Astrocyte of the spinal cord (primary cell): ENCODE data around the gene FCN2.

Source experiments
- DNase-seq: peaks from one replicate; pipeline ENCODE4 v3.0.0; 2011; ENCODE audit warnings: low read depth, low spot score
- H3K4me3 ChIP-seq: 2 replicates; pipeline ENCODE4 v1.5.1; 2011; ENCODE audit warnings: low read depth, mild to moderate bottlenecking, low read length, moderate library complexity
- in situ Hi-C: cut with HindIII; loops from 2 replicates; pipeline ENCODE4 v1.10.0; 2017; ENCODE audit warnings: low sequenced_read_pairs
- TF ChIP-seq, protein P1 (sequence below): IDR thresholded peaks from 2 replicates; pipeline ENCODE4 v1.5.1; 2012; ENCODE audit warnings: low read depth, mild to moderate bottlenecking, low read length, inconsistent platforms

Gene FCN2

DNA sequence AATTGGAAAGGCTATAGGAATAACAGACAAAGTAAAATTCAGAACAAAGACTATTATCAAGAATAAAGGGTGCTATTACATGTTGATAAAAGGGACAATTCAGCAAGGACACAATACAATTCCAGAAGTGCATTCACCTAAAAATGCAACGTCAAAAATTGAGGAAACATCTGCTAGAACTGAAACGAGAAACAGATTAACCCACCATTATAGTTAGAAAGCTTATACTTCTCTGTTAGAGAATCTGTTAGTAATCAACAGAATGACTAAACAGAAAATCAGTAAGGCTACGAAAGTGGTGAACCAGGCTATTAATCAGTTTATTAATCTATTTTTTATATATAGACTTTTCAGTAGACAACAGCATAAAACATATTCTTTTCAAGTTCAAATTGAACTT lies 22.3 kb downstream of the FCN2 start:
- TF ChIP-seq, protein P1, sequence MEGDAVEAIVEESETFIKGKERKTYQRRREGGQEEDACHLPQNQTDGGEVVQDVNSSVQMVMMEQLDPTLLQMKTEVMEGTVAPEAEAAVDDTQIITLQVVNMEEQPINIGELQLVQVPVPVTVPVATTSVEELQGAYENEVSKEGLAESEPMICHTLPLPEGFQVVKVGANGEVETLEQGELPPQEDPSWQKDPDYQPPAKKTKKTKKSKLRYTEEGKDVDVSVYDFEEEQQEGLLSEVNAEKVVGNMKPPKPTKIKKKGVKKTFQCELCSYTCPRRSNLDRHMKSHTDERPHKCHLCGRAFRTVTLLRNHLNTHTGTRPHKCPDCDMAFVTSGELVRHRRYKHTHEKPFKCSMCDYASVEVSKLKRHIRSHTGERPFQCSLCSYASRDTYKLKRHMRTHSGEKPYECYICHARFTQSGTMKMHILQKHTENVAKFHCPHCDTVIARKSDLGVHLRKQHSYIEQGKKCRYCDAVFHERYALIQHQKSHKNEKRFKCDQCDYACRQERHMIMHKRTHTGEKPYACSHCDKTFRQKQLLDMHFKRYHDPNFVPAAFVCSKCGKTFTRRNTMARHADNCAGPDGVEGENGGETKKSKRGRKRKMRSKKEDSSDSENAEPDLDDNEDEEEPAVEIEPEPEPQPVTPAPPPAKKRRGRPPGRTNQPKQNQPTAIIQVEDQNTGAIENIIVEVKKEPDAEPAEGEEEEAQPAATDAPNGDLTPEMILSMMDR, result no peak
- H3K4me3 ChIP-seq, result no peak overlapping the region
- in situ Hi-C loops, result no loop called here
- DNase-seq, result no peak

DNA sequence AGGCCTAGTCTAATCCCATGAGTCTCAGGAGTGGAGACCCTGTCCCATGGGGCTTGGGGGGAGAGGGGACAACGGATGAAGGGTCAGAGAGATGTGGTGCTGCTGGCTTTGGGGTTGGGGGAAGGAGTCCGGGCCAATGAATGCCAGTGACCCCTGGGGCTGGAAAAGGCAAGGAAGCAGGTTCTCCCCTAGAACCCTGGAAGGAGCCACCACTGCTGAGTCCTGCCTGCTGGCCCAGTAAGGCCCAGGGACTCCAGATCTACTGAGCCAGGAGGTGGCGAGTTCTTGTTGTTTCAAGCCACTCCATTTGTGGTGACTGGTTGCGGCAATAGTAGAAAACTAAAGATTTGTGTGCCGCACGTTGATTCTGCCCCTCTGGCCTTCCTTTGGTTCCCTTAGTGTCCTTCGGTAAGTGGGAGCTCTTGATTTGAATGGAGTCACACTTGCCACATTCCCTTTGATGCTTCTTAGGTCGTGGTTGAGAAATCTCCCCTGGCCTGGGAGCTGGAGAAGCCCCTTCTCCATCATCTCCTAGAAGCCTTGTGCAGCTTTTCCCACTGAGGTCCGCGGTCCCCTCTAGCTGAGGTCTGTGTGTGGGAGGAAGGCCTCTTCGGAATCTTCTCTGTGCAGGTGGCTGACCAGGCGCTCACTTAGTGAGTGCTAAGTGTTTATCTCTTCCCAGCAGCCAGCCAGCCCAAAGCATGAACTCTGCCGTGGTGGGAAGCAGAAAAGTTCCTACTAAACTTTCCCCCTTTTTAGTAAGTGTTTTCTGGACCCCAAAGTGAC lies 28.1 kb downstream of the FCN2 start:
- DNase-seq, result no peak
- no peak overlapping the region for H3K4me3 ChIP-seq
- in situ Hi-C loops, result no loop called here
- TF ChIP-seq, protein P1, result no peak

DNA sequence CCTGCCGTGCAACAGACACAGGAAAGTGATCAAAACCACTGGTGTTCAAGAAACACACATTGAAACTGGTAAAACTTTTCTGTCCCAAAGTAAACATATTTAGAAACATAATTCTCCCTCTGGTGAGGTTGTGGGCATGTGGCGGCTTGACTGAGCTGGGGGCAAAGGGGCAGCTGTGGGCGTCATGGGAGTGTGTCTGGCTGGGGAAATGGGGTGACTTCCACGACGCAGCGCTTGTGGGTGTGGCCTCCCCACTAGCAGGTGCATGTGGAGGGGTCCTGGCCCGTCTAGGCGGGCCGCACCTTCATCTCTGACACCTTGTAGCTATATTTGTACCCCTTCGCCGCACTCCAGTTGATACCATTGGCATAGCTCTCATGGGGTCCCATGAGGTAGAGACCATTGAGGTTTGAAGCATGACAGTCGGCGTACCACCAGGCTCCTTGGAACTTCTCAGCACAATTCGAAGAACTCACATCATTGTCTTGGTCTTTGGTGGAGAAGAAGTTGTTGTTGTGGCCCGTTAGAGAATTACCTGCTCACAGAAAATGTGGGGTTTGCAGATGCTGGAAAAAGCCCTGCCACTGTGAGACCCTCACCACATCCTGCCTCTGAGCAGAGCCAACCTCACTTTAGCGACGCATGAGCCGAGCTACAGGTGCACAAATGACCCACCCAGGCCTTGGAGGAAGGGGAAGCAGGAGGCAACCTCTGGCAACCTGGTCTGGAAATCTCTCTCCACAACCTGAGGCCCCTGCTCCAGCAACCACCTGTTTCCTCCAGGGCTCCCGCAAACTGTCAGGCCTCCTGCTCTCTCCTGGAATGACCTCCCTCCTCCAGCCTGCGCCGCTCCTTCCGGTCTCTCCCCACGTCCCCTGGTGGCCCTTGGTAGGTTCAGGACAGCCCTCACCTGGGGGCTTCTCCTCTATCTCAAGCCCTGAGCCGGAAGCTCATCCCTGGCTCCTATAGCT lies 29.2 kb downstream of the FCN2 start:
- in situ Hi-C loops, result no loop called here
- DNase-seq, result no peak
- no peak overlapping the region for H3K4me3 ChIP-seq
- TF ChIP-seq, protein P1, result no peak

DNA sequence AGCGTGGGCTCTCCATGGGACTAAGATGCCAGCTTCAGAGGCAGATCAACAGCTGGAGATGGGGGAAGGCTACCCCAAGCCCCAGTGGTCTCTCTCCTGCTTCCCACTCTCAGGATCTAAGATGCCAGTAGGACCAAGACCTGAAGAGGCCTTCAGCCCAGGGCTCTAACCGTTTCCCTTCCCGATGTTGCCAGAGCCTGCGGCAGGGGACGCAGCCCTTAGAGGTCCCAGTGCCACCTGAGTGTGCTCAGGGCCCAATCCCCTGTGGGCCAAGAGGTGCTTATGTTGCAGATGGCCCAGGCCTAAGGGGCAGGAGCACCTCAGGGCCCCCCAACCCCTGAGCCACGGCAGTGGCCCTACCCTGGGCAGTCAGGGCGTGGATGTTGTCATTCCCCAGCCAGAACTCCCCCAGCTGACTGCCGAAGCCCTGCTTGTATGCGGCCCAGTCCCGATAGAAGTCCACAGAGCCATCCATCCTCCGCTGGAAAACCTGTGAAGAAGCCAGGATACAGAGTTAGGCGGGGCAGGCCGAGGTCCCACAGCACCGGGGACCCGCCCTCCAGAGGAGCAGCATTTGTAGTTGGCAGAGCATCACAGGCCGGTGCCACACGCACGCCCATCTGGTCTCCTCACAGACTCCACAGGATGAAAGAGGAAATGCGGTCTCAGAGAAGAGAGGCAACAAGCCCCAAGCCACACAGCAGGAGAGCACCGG lies 31.7 kb downstream of the FCN2 start:
- H3K4me3 ChIP-seq, result no peak overlapping the region
- TF ChIP-seq, protein P1, result no peak
- in situ Hi-C loops, result no loop called here
- no peak for DNase-seq

DNA sequence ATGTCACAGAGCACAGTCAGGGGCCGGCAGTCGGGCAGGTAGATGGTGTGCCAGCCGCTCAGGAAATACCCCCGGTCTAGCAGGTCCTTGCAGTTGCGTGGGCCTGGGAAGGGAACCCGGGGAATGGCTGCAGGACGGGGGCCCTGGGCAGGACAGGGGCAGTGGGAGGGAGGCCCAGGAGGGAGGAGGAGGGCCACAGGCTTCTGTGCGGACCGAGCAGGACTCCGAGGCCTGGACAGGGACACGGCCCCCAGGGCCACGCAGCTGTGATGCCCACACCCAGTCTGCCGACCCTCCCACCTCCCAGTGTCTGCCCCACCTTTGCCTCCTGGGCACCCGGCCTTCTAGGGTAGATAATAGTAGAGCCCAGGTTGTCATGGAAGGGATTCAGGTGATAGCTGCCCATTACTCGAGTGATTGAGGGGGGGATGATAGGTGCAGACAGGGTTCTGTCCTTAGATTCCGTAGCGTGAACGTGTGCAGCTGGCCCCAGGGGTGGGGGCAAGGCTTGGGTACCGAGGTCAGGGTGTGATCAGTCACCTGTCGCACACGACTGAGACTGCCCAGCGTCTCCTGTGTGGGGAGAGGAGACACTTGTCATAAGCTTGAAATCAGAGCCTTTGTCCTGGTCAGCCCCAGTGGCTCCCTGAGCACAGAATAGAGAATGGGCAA lies 32.6 kb downstream of the FCN2 start:
- DNase-seq, result no peak
- in situ Hi-C loops, result no loop called here
- no peak overlapping the region for H3K4me3 ChIP-seq
- TF ChIP-seq, protein P1, result no peak
